ENCODE data around the gene ZNF827.

The ZNF827 gene

DNA sequence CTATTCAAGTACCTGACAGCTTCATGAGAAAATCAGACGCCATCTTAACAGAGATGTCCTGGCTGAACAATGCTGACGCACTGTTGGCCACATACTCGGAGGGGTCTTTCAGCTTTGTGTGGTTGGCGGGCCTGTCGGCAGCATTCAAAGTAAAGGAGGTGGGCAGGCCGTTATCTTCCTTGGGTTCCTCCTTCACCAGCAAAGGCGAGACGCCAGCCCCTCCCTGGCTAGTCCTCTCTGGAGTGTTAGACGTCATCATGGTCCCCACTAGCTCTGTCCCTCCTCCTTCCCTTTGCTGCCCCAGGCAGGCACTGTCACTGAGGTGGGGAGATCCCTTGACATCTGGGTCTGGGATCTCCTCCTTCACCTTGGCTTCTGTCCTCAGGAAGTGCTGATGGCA is 53.0 kb downstream of the ZNF827 start:
- no peak for DNase-seq

DNA sequence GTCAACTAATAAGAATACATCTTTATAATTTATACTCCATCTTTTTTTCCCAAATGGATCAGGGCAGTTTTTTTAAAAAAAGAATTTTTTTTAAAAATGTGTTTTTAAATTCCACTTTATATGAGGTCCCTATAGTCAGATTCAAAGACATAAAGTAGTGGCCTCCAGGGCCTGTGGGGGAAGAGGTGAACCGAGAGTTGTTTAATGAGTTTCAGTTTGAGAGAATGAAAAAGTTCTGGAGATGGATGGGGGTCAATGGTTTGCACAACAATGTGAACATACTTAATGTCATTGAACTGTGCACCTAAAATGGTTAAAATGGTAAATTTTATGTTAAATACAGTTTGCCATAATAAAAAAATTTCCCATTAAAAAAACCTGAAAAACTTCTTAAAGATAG is 53.8 kb downstream of the ZNF827 start:
- DNase-seq: no peak

DNA sequence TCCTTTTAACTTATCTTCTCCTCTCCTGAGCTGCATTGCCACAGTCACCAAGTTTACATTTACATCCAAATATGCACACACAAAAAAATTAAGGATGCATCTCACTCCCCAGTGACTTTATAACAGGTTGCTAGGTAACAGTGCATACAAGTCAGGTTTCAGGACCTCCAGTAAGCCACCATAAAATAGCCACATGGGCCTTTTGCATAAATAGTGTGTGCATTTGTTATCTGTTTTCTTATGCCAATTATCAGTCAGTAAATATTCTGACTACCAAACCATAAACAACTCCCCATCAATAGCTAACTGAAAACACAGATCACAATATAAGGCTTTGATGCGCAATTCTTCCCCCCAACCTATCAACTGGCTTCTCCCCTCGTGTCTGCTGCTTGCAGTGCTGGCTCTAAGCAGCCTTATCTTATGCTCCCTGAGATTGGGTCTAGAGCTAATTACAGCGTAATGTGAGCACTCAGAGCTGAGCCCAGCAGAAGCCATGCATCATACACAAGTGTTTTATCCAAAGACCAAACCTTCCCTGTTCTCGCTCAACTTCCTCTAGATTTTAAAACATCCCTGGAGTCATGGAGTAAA is 55.4 kb downstream of the ZNF827 start:
- no peak for DNase-seq

DNA sequence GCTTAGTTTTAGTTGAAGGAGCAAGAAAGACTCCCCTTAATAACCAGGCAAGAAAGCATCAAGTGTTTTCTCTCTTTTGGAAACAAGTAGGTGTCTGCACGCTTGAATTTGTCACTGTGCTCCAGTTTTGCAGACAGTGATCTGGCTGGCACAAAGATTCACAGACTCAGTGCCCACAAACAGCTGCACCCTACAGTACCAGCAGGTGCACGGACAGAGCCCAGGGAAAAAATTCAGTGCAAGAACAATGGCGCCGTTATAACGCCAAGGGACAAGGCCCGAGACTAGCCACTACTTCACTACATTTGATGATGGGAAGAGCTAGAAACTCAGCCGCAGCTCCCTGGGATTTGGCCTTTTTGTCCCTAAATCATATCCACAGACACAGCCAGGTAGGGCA is 56.0 kb downstream of the ZNF827 start:
- DNase-seq: peak; percentile 5

DNA sequence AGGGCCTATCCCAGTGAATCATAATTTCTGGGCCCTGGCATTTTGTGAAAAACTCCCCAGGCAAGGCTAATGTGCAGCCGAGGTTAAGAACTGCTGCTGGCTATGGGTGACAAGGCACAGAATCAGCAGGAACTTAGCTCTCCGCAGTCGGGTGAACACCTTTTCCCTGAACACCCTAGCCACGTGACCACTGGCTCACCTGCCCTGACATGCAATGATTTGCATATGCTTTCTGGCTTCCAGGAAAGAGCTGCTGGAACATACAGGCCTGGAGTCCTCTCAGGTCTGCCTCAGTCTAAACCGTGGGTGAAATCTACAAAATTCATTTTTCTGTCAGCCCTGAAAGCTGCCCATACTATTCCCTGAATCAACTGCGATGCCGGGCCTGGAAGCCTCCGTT is 56.6 kb downstream of the ZNF827 start:
- peak; percentile 9 for DNase-seq

DNA sequence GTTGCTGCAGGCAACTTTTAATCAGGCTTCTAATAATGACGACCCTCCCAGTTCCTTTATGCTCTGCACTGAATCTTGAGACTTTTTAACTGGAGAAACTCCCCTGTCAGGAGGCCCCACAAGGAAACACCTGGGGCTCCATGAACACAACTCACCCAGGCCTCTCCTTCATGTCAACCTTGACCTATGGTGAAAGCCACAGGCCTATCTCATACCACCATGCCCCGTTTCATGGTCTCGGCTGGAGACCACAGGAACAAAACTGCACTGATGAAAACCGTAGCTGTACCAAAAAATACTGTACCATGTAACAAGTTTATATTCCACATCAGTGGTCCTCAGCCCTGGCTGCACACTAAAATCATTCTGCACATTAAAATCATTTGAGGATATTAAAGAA is 57.0 kb downstream of the ZNF827 start:
- DNase-seq: no peak

DNA sequence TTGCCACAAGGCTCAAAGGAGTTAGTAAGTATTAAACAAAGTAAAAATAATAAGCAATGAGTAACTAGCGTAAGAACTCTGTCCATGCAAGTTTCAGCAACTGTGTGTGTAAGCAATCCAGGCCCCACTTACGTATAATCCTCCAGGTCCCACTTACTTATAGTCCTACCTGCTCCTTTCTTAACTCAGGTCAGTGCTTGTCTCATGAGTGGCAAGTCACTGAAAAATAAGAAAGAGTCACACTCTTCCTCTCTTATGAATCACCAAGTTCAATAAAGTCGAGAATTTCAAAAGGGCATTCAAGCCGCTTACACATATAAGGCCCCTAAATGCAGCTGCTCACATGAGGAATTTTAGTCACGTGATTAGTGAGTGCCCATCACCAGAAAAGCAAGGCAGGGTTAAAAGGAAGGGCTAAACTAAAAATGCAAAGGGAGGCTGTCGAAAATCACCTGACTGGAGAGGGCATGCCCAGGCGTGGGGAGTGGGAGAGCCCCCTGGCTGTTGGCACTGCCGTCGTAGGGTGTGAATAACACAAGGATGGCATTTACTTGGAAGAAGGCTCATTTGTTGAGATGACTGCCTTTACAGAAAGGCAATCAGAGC is 58.2 kb downstream of the ZNF827 start:
- no peak for DNase-seq

DNA sequence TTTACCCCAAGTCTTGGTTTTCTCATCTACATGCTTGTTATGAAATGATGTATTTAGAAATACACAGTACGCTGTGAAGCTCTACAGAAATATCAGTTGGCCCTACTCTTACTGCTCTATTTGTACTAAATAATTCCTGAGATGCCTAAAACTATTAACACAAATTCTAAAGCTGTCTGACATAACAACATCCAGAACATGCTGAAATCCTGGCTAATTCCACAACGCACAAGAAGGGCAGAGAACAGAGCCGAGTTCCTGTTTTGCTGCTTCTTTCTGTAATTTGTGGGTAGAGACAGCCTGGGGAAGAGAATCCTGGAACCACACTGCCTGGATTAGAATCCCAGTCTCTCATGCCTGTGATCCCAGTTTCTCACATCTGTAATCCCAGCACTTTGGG is 59.0 kb downstream of the ZNF827 start:
- DNase-seq: no peak

DNA sequence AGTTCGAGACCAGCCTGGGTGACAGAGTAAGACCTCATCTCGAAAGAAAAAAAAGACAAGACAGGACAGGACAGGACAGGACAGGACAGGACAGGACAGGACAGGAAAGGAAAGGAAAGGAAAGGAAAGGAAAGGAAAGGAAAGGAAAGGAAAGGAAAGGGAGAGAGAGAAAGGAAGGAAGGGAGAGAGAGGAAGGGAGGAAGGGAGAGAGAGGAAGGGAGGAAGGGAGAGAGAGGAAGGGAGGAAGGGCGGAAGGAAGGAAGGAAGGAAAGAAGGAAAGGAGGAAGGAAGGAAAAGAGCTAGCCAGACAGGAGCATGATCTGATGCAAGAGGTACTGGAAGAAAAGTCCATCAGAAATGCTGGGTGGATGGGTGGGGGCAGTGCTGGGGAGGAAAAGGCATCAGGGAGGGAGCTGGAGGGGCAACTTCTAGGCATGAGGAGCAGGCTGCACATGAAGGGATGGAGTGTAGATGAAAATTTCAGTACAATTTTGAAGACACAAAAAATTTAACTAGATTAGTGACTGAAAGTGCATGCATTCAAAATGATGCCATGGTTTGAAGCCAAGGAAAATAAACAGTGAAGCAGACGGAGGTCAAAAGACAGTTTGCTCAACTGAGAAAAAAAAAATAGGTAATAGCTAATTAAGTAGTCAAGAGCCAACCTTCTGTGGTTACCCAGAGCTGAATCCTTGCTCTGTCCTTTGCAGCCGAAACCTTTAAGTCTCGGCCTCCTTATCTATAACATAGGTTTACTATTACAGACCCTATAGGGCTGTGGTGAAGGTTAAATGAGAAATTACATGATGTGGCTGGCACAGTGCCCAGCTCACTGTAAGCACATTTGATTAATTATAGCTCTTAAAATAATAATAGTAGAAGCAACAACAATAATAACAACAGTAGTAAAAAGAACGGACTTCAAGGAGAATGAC is 59.9 kb downstream of the ZNF827 start:
- no peak for DNase-seq

DNA sequence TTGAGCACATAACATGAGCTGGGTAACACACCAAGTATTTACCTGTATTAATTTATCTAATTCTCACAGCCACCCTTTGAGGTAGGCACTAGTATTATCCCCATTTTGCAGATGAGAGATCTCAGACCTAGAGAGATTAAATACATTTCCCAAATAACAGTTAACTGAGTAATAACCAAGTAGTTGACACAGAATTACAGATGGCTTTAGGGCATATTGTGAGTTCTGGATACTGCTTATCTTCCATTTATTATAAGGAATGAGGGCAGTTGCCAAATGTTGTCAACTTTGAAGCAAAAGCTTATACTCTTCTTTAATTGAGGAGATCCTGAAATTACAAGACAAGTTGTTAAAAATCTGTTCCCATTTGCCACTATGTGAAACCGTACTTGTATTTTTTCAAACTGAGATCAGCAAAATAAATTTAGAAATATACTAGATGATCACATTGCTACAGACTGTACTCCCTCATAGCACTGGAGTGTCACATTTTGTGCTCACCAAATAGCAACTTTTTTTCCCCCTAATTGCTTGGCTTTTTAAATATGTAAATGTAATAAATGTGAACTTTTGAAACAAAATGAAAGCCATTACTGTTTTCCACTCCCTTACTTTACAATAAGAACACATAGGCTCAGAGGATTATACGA is 62.0 kb downstream of the ZNF827 start:
- no peak for DNase-seq

DNA sequence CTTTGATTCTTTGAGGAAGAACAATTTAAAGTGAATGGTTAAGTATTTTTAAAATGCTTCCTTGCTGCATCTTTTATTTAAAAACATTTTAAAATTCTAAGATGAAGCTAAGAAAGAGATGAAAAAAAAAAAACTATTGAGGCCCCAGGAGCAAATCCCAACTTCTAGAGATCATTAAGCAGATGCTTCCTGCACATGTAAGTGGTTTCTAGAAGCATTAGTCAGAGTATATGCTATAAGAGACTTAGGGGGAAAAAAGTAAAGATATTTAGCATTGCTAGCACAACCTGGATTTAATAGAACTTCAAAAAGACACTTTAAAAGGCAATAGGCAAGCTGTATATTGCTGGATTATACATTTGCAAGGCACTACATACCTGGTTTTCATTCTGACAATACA is 64.7 kb downstream of the ZNF827 start:
- DNase-seq: no peak

DNA sequence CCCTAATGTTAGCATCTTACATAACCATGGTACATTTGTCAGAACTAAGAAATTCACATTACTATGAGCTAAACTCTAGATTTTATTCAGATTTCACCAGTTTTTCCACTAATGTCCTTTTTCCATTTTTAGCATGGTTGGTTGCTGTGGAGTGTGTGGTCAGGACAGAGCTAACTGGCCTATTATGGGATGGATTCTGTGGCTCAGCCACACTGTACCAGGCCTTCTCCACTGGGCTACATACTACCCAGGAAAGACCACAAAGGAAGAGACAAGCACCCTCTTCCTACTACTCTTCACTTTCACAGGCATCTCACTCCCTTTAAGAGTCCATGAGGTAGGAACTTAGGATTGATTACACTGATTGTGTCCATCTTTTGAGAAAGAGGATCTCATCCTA is 67.4 kb downstream of the ZNF827 start:
- no peak for DNase-seq

DNA sequence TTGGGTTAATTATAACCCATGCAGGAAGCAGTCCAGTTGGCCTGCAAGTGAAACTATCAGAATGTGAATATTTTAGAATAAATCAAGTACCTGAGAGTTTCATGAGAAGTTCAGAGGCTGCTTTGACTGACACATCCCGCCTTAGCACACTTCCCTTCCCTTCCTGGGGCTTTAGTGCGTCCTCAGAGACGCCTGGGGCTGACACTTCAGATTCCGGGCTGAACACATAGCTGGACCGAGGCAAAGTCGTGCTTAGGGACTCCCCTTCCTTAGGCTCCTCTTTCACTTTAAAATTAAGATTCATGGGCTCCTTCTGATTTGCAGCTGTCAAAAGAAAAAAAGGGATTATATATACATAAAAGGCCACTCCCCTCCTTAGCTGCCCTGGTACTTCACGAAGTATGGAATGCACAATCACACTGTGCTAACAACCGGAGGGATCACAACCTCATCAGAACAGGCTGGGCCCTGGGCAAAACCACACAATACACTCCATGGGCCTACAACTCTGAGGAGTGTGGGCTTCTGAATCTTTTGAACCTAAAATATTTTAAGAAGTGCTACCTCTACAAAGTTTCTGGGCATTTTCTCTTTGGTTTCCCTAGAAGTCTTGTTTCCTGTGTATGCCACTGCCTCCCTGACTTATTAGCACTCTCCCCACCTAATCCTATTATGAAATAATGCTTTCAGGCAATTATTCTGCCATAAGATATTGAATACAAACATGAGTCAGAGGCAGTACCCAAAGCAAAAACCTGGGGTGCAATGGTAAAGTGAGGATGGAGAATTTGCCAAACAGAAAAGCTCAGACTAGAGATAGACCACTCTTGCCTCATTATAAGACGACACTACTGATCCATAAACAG is 68.2 kb downstream of the ZNF827 start:
- no peak for DNase-seq

DNA sequence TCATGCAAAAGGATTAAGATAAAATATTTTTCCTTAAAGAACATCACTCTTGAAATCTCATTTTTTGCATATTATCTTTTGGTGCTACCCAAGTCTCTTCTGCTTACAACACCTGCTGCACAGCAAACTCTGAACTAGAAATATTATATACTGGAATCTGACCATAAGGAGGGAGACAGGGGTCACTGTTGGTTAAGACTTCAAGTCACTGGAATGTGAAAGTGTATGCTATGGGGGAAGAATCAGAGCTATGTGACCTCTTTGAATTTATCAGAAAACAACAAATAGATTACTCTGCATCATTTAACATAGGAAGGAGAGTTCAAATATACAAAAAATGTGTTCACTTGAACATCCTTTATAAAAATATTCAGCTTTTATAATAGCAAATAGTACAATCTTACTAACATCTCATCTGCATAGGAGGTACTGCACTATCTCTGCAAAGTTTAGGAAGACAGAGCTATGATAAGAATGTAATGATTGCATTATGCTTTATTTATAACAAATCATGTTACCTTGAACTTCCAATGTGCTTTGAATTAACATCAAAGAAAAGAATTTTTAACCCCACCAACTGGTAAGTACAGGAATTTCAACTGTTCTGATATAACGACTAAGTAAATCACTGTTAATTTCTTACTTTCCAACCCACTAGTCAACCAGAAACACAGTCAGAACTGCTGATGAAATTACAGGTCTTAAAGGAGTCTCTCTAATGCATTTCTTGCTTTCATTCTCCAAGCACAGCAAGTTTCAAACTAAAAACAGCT is 69.8 kb downstream of the ZNF827 start:
- DNase-seq: no peak

DNA sequence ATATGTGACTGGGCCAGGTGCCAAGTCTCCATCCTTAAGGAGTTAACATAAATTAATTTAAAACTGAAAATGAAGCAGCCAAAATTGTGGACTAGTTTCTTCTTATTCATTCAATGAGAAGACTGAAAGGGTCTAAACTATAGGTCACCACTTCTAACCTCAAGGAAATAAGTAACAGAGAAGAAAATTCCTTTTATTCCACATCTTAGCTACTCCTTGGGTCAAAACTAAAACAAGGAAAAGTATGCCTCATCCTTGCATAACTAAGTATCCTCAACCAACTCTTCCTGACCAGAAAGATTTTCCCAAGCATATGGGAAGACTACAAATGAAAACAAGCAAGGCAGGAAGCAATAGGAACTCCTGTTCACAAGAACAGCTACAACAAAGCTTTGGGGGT is 71.2 kb downstream of the ZNF827 start:
- DNase-seq: no peak

DNA sequence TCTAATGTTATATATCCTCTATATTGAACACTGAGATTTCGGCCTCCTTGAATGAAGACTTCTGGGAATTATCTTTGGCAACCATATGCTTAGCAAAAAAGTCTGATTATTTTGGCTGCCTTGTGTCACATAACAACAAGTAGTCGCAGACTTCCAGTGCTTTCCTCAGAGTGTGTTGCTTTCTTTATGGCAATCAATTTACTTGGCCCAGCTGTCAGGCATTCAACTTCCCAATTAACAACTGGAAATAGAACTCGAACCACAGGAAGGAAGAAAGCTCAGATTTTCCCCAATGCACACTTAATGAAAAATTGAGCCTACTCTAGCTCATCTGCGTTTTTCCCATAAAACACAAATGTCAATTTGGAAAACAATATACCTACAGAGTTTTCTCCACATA is 71.6 kb downstream of the ZNF827 start:
- no peak for DNase-seq

DNA sequence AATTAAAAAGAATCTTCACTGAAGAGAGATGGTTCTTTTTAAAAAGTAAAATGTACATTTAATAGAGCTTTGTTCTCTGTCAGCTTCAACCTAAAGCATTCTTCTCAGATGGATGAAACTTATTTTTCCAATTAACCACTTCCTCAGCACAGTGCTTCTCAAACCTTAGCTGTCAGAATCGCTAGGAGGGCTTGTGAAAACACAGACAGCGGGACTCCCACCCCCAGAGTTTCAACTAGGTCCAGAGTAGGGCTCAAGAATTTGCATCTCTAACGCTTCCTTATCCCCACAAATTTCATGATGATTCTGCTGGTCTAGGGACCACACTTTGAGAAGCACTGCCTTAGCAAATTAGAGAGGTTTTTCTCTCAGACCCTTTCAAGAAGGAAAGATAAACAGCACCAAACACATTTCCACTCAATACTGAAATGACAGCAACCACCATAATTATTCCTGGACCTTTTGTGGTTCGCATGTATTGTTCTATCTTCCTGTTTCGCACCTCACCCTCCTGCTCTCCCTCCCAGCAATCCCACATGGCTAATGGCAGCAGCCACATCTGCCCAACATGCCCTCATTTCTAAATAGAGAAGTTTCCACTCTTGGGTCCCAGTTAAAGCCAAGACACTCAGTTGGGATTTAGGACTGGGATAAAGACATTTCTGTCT is 73.2 kb downstream of the ZNF827 start:
- no peak for DNase-seq

DNA sequence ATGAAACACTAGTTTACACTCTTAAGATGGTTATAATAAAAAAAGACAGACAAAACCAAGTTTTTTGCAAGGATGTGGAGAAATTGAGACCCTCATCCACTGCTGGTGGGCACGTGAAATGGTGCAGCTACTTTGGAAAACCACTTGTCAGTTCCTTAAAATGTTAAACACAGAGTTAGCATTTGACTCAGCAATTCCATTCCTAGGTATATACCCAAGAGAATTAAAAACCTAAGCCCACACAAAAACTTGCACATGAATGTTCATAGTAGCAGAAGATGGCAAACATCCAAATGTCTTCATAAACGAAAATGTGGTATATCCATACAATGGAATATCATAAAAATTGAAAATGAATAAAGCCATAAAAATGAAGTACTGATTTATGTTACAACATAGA is 75.4 kb downstream of the ZNF827 start:
- no peak for DNase-seq

DNA sequence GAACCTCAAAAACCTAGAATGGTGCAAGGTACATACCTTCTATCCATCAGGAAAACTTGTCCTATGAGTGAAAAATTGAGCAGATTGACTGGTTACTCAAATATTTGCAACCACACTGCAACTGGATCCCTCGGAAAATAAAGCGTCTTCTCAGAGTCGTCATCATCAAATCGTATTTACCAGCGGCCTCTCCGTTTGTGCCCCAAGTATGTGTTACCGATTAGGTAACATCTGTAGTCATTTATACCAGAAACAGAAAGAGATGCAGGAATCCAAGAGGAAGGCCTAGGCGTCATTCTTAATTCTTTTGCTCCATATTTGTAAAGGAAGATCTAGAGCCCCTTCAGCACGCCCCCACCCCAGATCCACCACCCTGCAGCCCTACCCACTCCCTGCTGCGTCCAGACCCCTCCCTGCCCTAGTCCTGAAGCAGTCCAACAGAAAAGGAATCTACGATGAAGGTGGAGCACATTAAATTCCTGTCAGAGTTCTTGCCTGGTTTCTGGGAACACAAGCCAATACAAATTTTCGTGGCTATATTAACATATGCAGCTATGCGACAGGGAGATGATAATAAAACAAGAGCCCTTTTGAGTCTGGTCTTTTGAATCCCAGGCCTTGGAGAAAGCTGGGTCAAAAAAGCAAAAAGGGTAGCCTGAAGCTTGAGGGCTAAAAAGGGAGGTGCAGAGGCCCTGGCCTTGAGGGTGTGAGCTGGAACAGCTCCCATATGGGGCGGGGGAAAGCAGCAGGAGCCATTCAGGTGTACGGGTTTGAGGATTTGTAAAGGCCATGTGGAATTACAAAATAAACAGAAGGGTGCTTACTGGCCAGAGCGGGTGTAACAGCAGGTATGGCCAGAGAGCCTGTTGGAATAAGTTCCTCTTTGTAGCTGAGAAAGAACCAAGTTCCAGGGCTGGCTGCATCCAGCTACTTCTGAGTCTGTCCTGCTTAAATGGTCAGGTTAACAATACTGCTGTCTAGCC is 77.0 kb downstream of the ZNF827 start:
- DNase-seq: no peak

DNA sequence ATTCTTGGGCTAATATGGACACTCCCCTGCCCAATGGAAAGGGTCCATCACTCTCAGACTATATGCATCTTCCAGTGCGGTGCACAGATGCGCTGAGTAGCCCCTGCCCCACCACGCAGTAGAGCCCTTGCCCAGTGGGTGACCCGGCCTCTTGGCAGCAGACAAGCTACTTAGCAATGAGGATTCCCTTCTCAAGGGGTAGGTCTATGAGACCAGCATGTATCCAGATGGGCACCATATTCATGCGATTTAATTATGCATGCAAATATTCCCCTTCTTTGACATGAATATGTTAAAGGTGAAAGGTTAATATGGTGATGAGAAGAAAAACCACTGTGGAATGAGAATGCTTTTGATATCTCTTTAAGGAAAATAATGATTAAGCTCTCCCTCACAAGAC is 77.7 kb downstream of the ZNF827 start:
- DNase-seq: no peak

Measured in NCI-H2107 (cell line).